Liver (tissue), 9 donors: Measurements from ENCODE around the gene CATSPERB. TPM values are rescaled to one million over a fixed set of nuclear protein-coding genes. Genes with fewer than 3 reads are reported as not detected.

Source experiments
- DNase-seq: peaks from one replicate; pipeline ENCODE4 v3.0.0-alpha.2; 2017; ENCODE audit warnings: low spot score
- H3K27ac ChIP-seq, 2 donors: one replicate each; pipeline ENCODE4 v1.7.0; 2013; ENCODE audit warnings: inconsistent platforms in 2 of 2, low read length in 2 of 2, control low read depth in 1 of 2, low read depth in 1 of 2, mild to moderate bottlenecking in 1 of 2
- H3K27me3 ChIP-seq, 4 donors: one replicate each; pipeline versions ENCODE4 v1.6.1 to v1.7.0; 2013; ENCODE audit warnings: low read length in 3 of 4, inconsistent platforms in 1 of 4, mild to moderate bottlenecking in 1 of 4, moderate library complexity in 1 of 4; ENCODE audit not compliant: control insufficient read depth in 4 of 4, insufficient read depth in 4 of 4
- H3K36me3 ChIP-seq, 4 donors: one replicate each; pipeline versions ENCODE4 v1.6.1 to v1.7.0; 2013; ENCODE audit warnings: low read length in 3 of 4, mild to moderate bottlenecking in 3 of 4, low read depth in 1 of 4, moderate library complexity in 1 of 4; ENCODE audit not compliant: control insufficient read depth in 4 of 4, insufficient read depth in 3 of 4
- H3K4me1 ChIP-seq, 4 donors: one replicate each; pipeline versions ENCODE4 v1.6.1 to v1.7.0; 2013; ENCODE audit warnings: low read length in 3 of 4, mild to moderate bottlenecking in 3 of 4, moderate library complexity in 1 of 4; ENCODE audit not compliant: control insufficient read depth in 4 of 4, insufficient read depth in 4 of 4
- H3K4me3 ChIP-seq, 3 donors: one replicate each; pipeline versions ENCODE4 v1.6.1 to v1.7.0; 2013; ENCODE audit warnings: low read length in 3 of 3, control low read depth in 1 of 3, low read depth in 1 of 3, mild to moderate bottlenecking in 1 of 3
- H3K9ac ChIP-seq, 2 donors: one replicate each; pipeline ENCODE4 v1.7.0; 2013; ENCODE audit warnings: low read length in 2 of 2, mild to moderate bottlenecking in 2 of 2, moderate library complexity in 2 of 2, control low read depth in 1 of 2, low read depth in 1 of 2
- H3K9me3 ChIP-seq, 4 donors: one replicate each; pipeline versions ENCODE4 v1.6.1 to v1.7.0; 2013; ENCODE audit warnings: low read length in 3 of 4; ENCODE audit not compliant: control insufficient read depth in 4 of 4
- EGR1 ChIP-seq, 2 donors: IDR thresholded peaks; 2 replicates each; pipeline ENCODE4 v1.6.1; 2016 to 2018; ENCODE audit warnings: antibody characterized with exemption in 2 of 2, low read depth in 2 of 2
- FOXA1 ChIP-seq: IDR thresholded peaks from 2 replicates; pipeline ENCODE4 v1.6.1; 2016; ENCODE audit warnings: antibody characterized with exemption
- FOXA2 ChIP-seq: IDR thresholded peaks from 2 replicates; pipeline ENCODE4 v1.6.1; 2016; ENCODE audit warnings: antibody characterized with exemption
- GABPA ChIP-seq, 2 donors: IDR thresholded peaks in 1 of 2; conservative IDR thresholded peaks in 1 of 2; 2 replicates each; pipeline ENCODE4 v1.6.1; 2016; ENCODE audit warnings: antibody characterized with exemption in 2 of 2, mild to moderate bottlenecking in 1 of 2, moderate library complexity in 1 of 2
- HNF4A ChIP-seq, 2 donors: conservative IDR thresholded peaks; 2 replicates each; pipeline ENCODE4 v1.6.1; 2016; ENCODE audit warnings: antibody characterized with exemption in 2 of 2, mild to moderate bottlenecking in 2 of 2
- HNF4G ChIP-seq: IDR thresholded peaks from 2 replicates; pipeline ENCODE4 v1.6.1; 2016; ENCODE audit warnings: antibody characterized with exemption
- JUND ChIP-seq, 2 donors: IDR thresholded peaks; 2 replicates each; pipeline ENCODE4 v1.6.1; 2016; ENCODE audit warnings: antibody characterized with exemption in 2 of 2
- NR2F2 ChIP-seq: IDR thresholded peaks from 2 replicates; pipeline ENCODE4 v1.6.1; 2016; ENCODE audit warnings: antibody characterized with exemption
- RAD21 ChIP-seq, 2 donors: IDR thresholded peaks; 2 replicates each; pipeline ENCODE4 v1.6.1; 2016; ENCODE audit warnings: antibody characterized with exemption in 2 of 2, mild to moderate bottlenecking in 2 of 2
- RXRA ChIP-seq, 2 donors: IDR thresholded peaks; 2 replicates each; pipeline ENCODE4 v1.6.1; 2017 to 2018; ENCODE audit warnings: antibody characterized with exemption in 2 of 2, mild to moderate bottlenecking in 1 of 2
- SP1 ChIP-seq: IDR thresholded peaks from 2 replicates; pipeline ENCODE4 v1.6.1; 2018; ENCODE audit warnings: antibody characterized with exemption, mild to moderate bottlenecking
- TAF1 ChIP-seq: conservative IDR thresholded peaks from 2 replicates; pipeline ENCODE4 v1.6.1; 2016; ENCODE audit warnings: antibody characterized with exemption, mild to moderate bottlenecking
- YY1 ChIP-seq: IDR thresholded peaks from 2 replicates; pipeline ENCODE4 v1.6.1; 2016; ENCODE audit warnings: antibody characterized with exemption, mild to moderate bottlenecking
- WGBS: extraction: QIAGEN DNeasy Blood & Tissue Kit; methylation state at CpG from one replicate; pipeline ENCODE4 v1.1.7; 2013; 5-methylcytosine and 5-hydroxymethylcytosine counted together
- polyA plus RNA-seq, 2 donors: library from polyadenylated mRNA; stranded (reverse) in 1 of 2; unstranded in 1 of 2; fragments of 200-250 nt in 1 of 2; fragments of >200 nt in 1 of 2; fragmentation: Nextera tagmentation in 1 of 2; extraction: Ambion mirVana in 1 of 2; gene quantifications; one replicate each; pipeline versions ENCODE4 v1.2.1 to v1.2.3, GENCODE V29; 2013 to 2015
- total RNA-seq, 2 donors: library from RNA; depleted of rRNA; stranded (reverse); fragments of >200 nt; gene quantifications; one replicate each; pipeline ENCODE4 v1.2.3, GENCODE V29; 2014
- TF ChIP-seq, protein P1 (sequence below): IDR thresholded peaks from 2 replicates; pipeline ENCODE4 v1.6.1; 2016; ENCODE audit warnings: antibody characterized with exemption
- TF ChIP-seq, protein P2 (sequence below): IDR thresholded peaks from 2 replicates; pipeline ENCODE4 v1.6.1; 2016; ENCODE audit warnings: antibody characterized with exemption
- TF ChIP-seq, protein P3 (sequence below): IDR thresholded peaks from 2 replicates; pipeline ENCODE4 v1.6.1; 2016; ENCODE audit warnings: antibody characterized with exemption, mild to moderate bottlenecking
- TF ChIP-seq, protein P4 (sequence below): fragments of 150-350 bp; IDR thresholded peaks from 2 replicates; pipeline ENCODE4 v1.5.1; 2017; ENCODE audit warnings: improper control_type of control experiment, low read depth, low read length; ENCODE audit not compliant: missing input control
- donor health status: healthy.
- donor health status: healthy.
- donor health status: healthy.
- donor health status: healthy.
- donor health status: healthy.

Gene CATSPERB
- total and polyA plus RNA-seq, 4 donors = 0.01 to 0.59 (median 0.07) TPM; not detected in 1

DNA sequence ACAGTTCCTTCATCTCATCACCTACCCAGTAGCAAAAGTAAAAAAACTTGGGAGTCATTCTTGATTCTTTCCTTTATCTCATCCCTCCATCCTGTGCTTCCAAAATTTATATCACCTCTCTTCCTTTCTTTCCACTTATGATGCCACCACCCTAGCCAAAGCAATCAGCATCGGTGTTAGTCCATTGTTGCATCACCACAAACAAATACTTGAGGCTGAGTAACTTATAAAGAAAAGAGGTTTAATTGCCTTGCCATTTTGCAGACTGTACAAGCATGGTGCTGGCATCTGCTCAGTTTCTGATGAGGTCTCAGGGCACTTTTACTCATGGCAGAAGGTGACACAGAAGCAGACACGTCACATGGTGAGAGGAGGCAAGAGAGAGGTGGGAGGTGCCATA is 19.8 kb upstream of the CATSPERB start (continued):
- TF ChIP-seq, protein P1, sequence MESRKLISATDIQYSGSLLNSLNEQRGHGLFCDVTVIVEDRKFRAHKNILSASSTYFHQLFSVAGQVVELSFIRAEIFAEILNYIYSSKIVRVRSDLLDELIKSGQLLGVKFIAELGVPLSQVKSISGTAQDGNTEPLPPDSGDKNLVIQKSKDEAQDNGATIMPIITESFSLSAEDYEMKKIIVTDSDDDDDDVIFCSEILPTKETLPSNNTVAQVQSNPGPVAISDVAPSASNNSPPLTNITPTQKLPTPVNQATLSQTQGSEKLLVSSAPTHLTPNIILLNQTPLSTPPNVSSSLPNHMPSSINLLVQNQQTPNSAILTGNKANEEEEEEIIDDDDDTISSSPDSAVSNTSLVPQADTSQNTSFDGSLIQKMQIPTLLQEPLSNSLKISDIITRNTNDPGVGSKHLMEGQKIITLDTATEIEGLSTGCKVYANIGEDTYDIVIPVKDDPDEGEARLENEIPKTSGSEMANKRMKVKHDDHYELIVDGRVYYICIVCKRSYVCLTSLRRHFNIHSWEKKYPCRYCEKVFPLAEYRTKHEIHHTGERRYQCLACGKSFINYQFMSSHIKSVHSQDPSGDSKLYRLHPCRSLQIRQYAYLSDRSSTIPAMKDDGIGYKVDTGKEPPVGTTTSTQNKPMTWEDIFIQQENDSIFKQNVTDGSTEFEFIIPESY = no peak
- TF ChIP-seq SP1 = no peak
- no peak for TF ChIP-seq RXRA (IDR thresholded peaks at IDR 0.05)
- TF ChIP-seq TAF1 = no peak
- no peak for TF ChIP-seq RAD21 (IDR thresholded peaks at IDR 0.05)
- no peak for TF ChIP-seq NR2F2
- no peak for TF ChIP-seq HNF4A (conservative IDR thresholded peaks at IDR 0.05)
- TF ChIP-seq JUND (IDR thresholded peaks at IDR 0.05) = no peak
- no peak for TF ChIP-seq GABPA (IDR thresholded peaks at IDR 0.05 in 1 of 2, conservative IDR thresholded peaks at IDR 0.05 in 1 of 2)

DNA sequence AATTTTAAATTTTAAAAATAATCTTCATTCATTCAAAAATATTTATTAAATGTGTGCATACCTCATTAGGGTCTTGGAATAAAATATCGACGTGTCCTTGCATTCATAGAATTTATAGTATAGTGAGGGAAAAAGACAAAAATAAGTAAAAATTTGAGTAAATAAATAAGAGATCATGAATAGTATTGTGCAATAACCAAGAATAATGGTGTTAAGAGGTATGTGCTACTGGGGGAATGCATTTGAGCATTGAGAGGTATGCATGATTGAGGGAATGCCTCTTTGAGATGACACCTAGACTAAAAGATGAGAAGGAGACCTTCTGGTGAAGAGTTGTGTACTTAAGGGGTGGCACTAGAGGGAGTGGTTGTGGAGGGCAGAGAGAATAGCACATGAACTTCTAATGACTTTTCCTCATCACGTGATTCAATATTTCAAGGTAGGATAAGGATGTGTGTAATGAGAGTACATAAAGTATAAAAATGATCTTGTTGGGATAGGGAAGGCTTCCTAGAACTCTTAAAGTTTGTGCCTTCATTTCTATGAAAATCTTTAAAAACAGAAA is 18.8 kb upstream of the CATSPERB start:
- 87% methylated on average over 3 of the region's 3 CpGs for WGBS
- TF ChIP-seq FOXA1 = no peak

DNA sequence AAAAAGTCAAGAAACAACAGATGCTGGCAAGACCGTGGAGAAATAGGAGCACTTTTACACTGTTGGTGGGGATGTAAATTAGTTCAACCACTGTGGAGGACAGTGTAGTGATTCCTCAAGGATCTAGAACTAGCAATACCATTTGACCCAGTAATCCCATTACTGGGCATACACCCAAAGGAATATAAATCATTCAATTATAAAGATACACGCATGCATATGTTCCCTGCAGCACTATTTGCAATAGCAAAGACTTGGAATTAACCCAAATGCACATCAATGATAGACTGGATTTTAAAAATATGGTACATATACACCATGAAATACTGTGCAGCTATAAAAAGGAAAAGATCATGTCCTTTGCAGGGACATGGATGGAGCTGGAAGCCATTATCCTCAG is 18.0 kb upstream of the CATSPERB start:
- Histone ChIP-seq H3K27me3 (no peaks in the 10 kb centered on the region), H3K36me3 (no peaks in the 10 kb centered on the region), H3K27ac (no peak overlapping the region), H3K4me3 (no peak overlapping the region), H3K9me3 (no peaks in the 10 kb centered on the region), H3K9ac (no peak overlapping the region), H3K4me1 (no peaks in the 10 kb centered on the region)
- no peak for TF ChIP-seq YY1
- 80% methylated on average over 2 of the region's 2 CpGs for WGBS
- DNase-seq = no peak

More for the DNA sequence above, 18.8 kb upstream of the CATSPERB start:
- Histone ChIP-seq H3K27me3 (no peaks in the 10 kb centered on the region), H3K9ac (no peak overlapping the region), H3K27ac (no peak overlapping the region), H3K36me3 (no peaks in the 10 kb centered on the region), H3K4me3 (no peak overlapping the region), H3K9me3 (no peaks in the 10 kb centered on the region), H3K4me1 (peaks cover 0 to under 1% (median 0%) of the 10 kb centered on the region in 4 donors)
- no peak for DNase-seq

DNA sequence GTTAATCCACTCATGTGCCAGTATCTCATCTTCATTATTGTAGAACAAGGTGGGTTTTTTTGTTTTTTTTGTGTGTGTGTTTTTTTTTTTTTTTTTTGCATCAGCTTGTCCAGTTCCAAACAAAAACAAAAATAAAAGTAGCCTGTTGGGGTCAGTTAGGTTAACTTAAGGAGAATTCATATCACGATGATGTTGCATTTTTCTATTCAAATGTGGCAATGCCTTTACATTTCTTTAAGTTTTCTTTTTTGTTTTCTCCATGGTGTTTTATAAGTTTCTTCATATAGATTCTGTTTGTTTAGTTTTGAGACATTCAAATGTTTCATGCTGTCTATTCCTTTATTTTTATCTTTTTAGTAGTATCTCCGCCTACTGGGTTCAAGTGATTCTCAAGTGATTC is 16.2 kb upstream of the CATSPERB start:
- Histone ChIP-seq H3K36me3 (no peaks in the 10 kb centered on the region), H3K27me3 (no peaks in the 10 kb centered on the region), H3K9me3 (no peaks in the 10 kb centered on the region), H3K4me3 (no peak overlapping the region), H3K4me1 (peaks cover 0 to 3% (median 0%) of the 10 kb centered on the region in 4 donors), H3K27ac (no peak overlapping the region), H3K9ac (no peak overlapping the region)
- no peak for DNase-seq
- 98% methylated on average over 2 of the region's 2 CpGs for WGBS
- TF ChIP-seq YY1 = no peak
- TF ChIP-seq, protein P2, sequence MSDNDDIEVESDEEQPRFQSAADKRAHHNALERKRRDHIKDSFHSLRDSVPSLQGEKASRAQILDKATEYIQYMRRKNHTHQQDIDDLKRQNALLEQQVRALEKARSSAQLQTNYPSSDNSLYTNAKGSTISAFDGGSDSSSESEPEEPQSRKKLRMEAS = no peak
- TF ChIP-seq TAF1 = no peak
- TF ChIP-seq NR2F2 = no peak
- TF ChIP-seq FOXA1 = no peak
- TF ChIP-seq, protein P3, sequence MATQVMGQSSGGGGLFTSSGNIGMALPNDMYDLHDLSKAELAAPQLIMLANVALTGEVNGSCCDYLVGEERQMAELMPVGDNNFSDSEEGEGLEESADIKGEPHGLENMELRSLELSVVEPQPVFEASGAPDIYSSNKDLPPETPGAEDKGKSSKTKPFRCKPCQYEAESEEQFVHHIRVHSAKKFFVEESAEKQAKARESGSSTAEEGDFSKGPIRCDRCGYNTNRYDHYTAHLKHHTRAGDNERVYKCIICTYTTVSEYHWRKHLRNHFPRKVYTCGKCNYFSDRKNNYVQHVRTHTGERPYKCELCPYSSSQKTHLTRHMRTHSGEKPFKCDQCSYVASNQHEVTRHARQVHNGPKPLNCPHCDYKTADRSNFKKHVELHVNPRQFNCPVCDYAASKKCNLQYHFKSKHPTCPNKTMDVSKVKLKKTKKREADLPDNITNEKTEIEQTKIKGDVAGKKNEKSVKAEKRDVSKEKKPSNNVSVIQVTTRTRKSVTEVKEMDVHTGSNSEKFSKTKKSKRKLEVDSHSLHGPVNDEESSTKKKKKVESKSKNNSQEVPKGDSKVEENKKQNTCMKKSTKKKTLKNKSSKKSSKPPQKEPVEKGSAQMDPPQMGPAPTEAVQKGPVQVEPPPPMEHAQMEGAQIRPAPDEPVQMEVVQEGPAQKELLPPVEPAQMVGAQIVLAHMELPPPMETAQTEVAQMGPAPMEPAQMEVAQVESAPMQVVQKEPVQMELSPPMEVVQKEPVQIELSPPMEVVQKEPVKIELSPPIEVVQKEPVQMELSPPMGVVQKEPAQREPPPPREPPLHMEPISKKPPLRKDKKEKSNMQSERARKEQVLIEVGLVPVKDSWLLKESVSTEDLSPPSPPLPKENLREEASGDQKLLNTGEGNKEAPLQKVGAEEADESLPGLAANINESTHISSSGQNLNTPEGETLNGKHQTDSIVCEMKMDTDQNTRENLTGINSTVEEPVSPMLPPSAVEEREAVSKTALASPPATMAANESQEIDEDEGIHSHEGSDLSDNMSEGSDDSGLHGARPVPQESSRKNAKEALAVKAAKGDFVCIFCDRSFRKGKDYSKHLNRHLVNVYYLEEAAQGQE = no peak
- TF ChIP-seq, protein P1 = no peak
- no peak for TF ChIP-seq EGR1 (IDR thresholded peaks at IDR 0.05; ENCODE audit: low read depth in 2 of 2)
- TF ChIP-seq, protein P4, sequence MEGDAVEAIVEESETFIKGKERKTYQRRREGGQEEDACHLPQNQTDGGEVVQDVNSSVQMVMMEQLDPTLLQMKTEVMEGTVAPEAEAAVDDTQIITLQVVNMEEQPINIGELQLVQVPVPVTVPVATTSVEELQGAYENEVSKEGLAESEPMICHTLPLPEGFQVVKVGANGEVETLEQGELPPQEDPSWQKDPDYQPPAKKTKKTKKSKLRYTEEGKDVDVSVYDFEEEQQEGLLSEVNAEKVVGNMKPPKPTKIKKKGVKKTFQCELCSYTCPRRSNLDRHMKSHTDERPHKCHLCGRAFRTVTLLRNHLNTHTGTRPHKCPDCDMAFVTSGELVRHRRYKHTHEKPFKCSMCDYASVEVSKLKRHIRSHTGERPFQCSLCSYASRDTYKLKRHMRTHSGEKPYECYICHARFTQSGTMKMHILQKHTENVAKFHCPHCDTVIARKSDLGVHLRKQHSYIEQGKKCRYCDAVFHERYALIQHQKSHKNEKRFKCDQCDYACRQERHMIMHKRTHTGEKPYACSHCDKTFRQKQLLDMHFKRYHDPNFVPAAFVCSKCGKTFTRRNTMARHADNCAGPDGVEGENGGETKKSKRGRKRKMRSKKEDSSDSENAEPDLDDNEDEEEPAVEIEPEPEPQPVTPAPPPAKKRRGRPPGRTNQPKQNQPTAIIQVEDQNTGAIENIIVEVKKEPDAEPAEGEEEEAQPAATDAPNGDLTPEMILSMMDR = no peak
- TF ChIP-seq GABPA (IDR thresholded peaks at IDR 0.05 in 1 of 2, conservative IDR thresholded peaks at IDR 0.05 in 1 of 2) = no peak
- TF ChIP-seq SP1 = no peak
- no peak for TF ChIP-seq RXRA (IDR thresholded peaks at IDR 0.05)
- TF ChIP-seq FOXA2 = no peak
- TF ChIP-seq HNF4G = no peak
